ENCODE data around the gene HOXC4. TPM values are rescaled to one million over a fixed set of nuclear protein-coding genes. Genes with fewer than 3 reads are reported as not detected.

The HOXC4 gene
- total and polyA plus RNA-seq, 2 experiments from 2014 or later = 2.2 to 3.1 TPM

DNA sequence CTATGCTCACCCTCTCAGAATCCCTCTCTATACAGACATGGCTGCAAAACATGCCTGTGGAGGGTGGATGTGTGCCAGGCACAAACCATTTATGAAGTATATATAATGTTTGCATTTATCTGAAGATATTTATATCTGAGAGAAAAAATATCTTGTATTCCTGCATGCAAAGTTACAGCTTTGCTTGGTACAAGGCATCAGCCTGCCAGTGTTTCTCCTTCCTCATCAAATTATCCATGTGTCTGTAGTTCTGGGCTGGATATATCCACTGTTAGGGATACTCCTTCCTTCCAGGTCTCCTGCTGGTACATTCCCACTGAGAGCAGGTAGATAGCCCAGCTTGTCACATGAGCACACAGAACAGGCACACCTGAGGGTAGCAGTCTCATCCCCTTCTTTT is 12.0 kb downstream of the HOXC4 start:
- no peak for DNase-seq
- no peak for TF ChIP-seq EZH2phosphoT487 (IDR thresholded peaks at IDR 0.05; ENCODE audit: insufficient read depth, low read depth)
- TF ChIP-seq EZH2 (IDR thresholded peaks at IDR 0.05; ENCODE audit: insufficient read depth, poor library complexity, severe bottlenecking) = no peak
- Histone ChIP-seq H3K9me3 (ENCODE audit: low read depth) (no peaks in the 10 kb centered on the region), H3K79me2 (ENCODE audit: insufficient read depth) (no peaks in the 10 kb centered on the region), H3K27me3 (replicated peaks; ENCODE audit: insufficient read depth) (no peaks in the 10 kb centered on the region), H3K9ac (no peak overlapping the region), H3K4me3 (no peak overlapping the region), H3F3A (ENCODE audit: insufficient read depth) (peaks cover 12% of the 10 kb centered on the region; the same call in 1 of the 2 replicates), H3K36me3 (ENCODE audit: low read depth) (no peaks in the 10 kb centered on the region), H3K4me2 (ENCODE audit: unreplicated experiment) (no peak overlapping the region), H2AFZ (no peak overlapping the region), H3K9me2 (ENCODE audit: insufficient read depth) (no peaks in the 10 kb centered on the region), H3K4me1 (ENCODE audit: insufficient read depth) (peaks cover 23% of the 10 kb centered on the region), H3K27ac (no peak overlapping the region), H4K20me1 (ENCODE audit: insufficient read depth) (no peaks in the 10 kb centered on the region)
- in situ Hi-C loops (cut with MboI) = no loop called here

GRCh38 chr12:54066408-54066807 is 12.8 kb downstream of the HOXC4 start:
- no peaks in the 10 kb centered on the region for H3K36me3 ChIP-seq (ENCODE audit: low read depth)
- H3K27ac ChIP-seq = no peak overlapping the region
- H3K9me2 ChIP-seq (ENCODE audit: insufficient read depth) = no peaks in the 10 kb centered on the region
- in situ Hi-C loops (cut with MboI) = no loop called here
- no peak overlapping the region for H3K4me2 ChIP-seq (ENCODE audit: unreplicated experiment)
- no peak for DNase-seq
- TF ChIP-seq EZH2 (IDR thresholded peaks at IDR 0.05; ENCODE audit: insufficient read depth, poor library complexity, severe bottlenecking) (no peak), EZH2phosphoT487 (IDR thresholded peaks at IDR 0.05; ENCODE audit: insufficient read depth, low read depth) (no peak)
- H3F3A ChIP-seq (ENCODE audit: insufficient read depth) = peaks cover 12% of the 10 kb centered on the region; the same call in 1 of the 2 replicates
- no peak overlapping the region for H2AFZ ChIP-seq
- no peaks in the 10 kb centered on the region for H3K9me3 ChIP-seq (ENCODE audit: low read depth)
- no peaks in the 10 kb centered on the region for H4K20me1 ChIP-seq (ENCODE audit: insufficient read depth)
- no peak overlapping the region for H3K4me3 ChIP-seq
- no peak overlapping the region for H3K9ac ChIP-seq
- H3K27me3 ChIP-seq (replicated peaks; ENCODE audit: insufficient read depth) = no peaks in the 10 kb centered on the region
- peaks cover 17% of the 10 kb centered on the region for H3K4me1 ChIP-seq (ENCODE audit: insufficient read depth)
- H3K79me2 ChIP-seq (ENCODE audit: insufficient read depth) = no peaks in the 10 kb centered on the region
- 95 to 96% methylated on average over 1 of the region's 1 CpG for WGBS, 2 experiments (ENCODE audit: low coverage in 1 of 2, low lambda C conversion rate in 2 of 2, missing lambda C conversion rate in 2 of 2)

- no peaks in the 10 kb centered on the region for H3K9me3 ChIP-seq (ENCODE audit: low read depth)
- WGBS, 2 experiments (ENCODE audit: low coverage in 1 of 2, low lambda C conversion rate in 2 of 2, missing lambda C conversion rate in 2 of 2) = 73 to 75% methylated on average over 4 of the region's 4 CpGs
- no peak overlapping the region for H3K9ac ChIP-seq
- no peaks in the 10 kb centered on the region for H3K9me2 ChIP-seq (ENCODE audit: insufficient read depth)
- H3K36me3 ChIP-seq (ENCODE audit: low read depth) = no peaks in the 10 kb centered on the region
- H3K27ac ChIP-seq = no peak overlapping the region
- no peak for TF ChIP-seq EZH2 (IDR thresholded peaks at IDR 0.05; ENCODE audit: insufficient read depth, poor library complexity, severe bottlenecking)
- no peak overlapping the region for H2AFZ ChIP-seq
- peaks cover 23% of the 10 kb centered on the region for H3K4me1 ChIP-seq (ENCODE audit: insufficient read depth)
- no peak overlapping the region for H3K4me3 ChIP-seq
- H4K20me1 ChIP-seq (ENCODE audit: insufficient read depth) = no peaks in the 10 kb centered on the region
- peak overlapping the region; percentile 45 for H3K4me2 ChIP-seq (ENCODE audit: unreplicated experiment)
- H3K27me3 ChIP-seq (replicated peaks; ENCODE audit: insufficient read depth) = no peaks in the 10 kb centered on the region
- peaks cover 12% of the 10 kb centered on the region; the same call in 1 of the 2 replicates for H3F3A ChIP-seq (ENCODE audit: insufficient read depth)
- in situ Hi-C loops (cut with MboI) = no loop called here
- no peaks in the 10 kb centered on the region for H3K79me2 ChIP-seq (ENCODE audit: insufficient read depth)
- DNase-seq = peak; percentile 47
Measured at GRCh38 chr12:54068418-54069070, 14.9 kb downstream of the HOXC4 start.

DNA sequence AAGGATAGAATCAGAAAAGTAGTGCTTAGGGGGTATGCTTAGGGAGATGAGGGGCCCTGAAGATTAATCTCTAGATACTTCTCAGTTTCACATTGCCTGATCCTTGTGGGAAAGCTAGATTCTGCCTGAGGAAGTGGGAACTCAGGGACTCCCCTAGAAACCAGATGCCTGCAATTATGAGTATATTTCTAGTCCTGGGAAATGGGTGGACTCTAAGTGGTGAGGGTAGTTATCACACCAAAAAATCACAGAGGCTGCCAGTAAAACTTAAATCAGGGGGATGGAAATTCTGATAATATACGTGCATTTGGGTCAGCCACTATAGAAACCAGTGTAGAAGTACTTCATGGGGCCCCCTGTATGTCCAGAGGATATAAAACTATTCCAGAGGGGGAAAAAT is 18.3 kb downstream of the HOXC4 start:
- H3F3A ChIP-seq (ENCODE audit: insufficient read depth) = peaks cover 12% of the 10 kb centered on the region; the same call in 1 of the 2 replicates
- peaks cover 23% of the 10 kb centered on the region for H3K4me1 ChIP-seq (ENCODE audit: insufficient read depth)
- no peak overlapping the region for H3K9ac ChIP-seq
- H3K36me3 ChIP-seq (ENCODE audit: low read depth) = no peaks in the 10 kb centered on the region
- no peak overlapping the region for H3K27ac ChIP-seq
- H3K9me3 ChIP-seq (ENCODE audit: low read depth) = no peaks in the 10 kb centered on the region
- H3K4me3 ChIP-seq = no peak overlapping the region
- no peak overlapping the region for H3K4me2 ChIP-seq (ENCODE audit: unreplicated experiment)
- no peaks in the 10 kb centered on the region for H3K27me3 ChIP-seq (replicated peaks; ENCODE audit: insufficient read depth)
- no peaks in the 10 kb centered on the region for H3K79me2 ChIP-seq (ENCODE audit: insufficient read depth)
- no peak for DNase-seq
- H3K9me2 ChIP-seq (ENCODE audit: insufficient read depth) = no peaks in the 10 kb centered on the region
- in situ Hi-C loops (cut with MboI) = no loop called here
- 54 to 71% methylated on average over 1 of the region's 1 CpG for WGBS, 2 experiments (ENCODE audit: low coverage in 1 of 2, low lambda C conversion rate in 2 of 2, missing lambda C conversion rate in 2 of 2)
- TF ChIP-seq EZH2 (IDR thresholded peaks at IDR 0.05; ENCODE audit: insufficient read depth, poor library complexity, severe bottlenecking) (no peak), EZH2phosphoT487 (IDR thresholded peaks at IDR 0.05; ENCODE audit: insufficient read depth, low read depth) (no peak)
- no peaks in the 10 kb centered on the region for H4K20me1 ChIP-seq (ENCODE audit: insufficient read depth)
- no peak overlapping the region for H2AFZ ChIP-seq

- in situ Hi-C loops (cut with MboI) = no loop called here
Measured at GRCh38 chr12:54074308-54074707, 20.7 kb downstream of the HOXC4 start.

More at GRCh38 chr12:54074308-54074707, 20.7 kb downstream of the HOXC4 start:
- H3K79me2 ChIP-seq (ENCODE audit: insufficient read depth) = no peaks in the 10 kb centered on the region
- TF ChIP-seq EZH2 (IDR thresholded peaks at IDR 0.05; ENCODE audit: insufficient read depth, poor library complexity, severe bottlenecking) (no peak), EZH2phosphoT487 (IDR thresholded peaks at IDR 0.05; ENCODE audit: insufficient read depth, low read depth) (no peak)
- no peaks in the 10 kb centered on the region for H3K9me3 ChIP-seq (ENCODE audit: low read depth)
- H3F3A ChIP-seq (ENCODE audit: insufficient read depth) = no peaks in the 10 kb centered on the region
- no peaks in the 10 kb centered on the region for H3K27me3 ChIP-seq (replicated peaks; ENCODE audit: insufficient read depth)
- no peak overlapping the region for H3K4me3 ChIP-seq
- H3K36me3 ChIP-seq (ENCODE audit: low read depth) = no peaks in the 10 kb centered on the region
- no peak overlapping the region for H2AFZ ChIP-seq
- no peak overlapping the region for H3K4me2 ChIP-seq (ENCODE audit: unreplicated experiment)
- H4K20me1 ChIP-seq (ENCODE audit: insufficient read depth) = no peaks in the 10 kb centered on the region
- no peak for DNase-seq
- peaks cover 8% of the 10 kb centered on the region; the same call in 1 of the 2 replicates for H3K4me1 ChIP-seq (ENCODE audit: insufficient read depth)
- WGBS, 2 experiments (ENCODE audit: low coverage in 1 of 2, low lambda C conversion rate in 2 of 2, missing lambda C conversion rate in 2 of 2) = 68 to 72% methylated on average over 6 of the region's 6 CpGs
- no peaks in the 10 kb centered on the region for H3K9me2 ChIP-seq (ENCODE audit: insufficient read depth)
- H3K9ac ChIP-seq = no peak overlapping the region
- no peak overlapping the region for H3K27ac ChIP-seq

Data from GM23248 (cell line).